Measurements from ENCODE around the gene PHLDA3.
"Not testable (repeated sequence)": the region's sequence is repeated elsewhere in the genome, so short reads cannot be mapped to it uniquely, and the experiment has no call there.

Gene PHLDA3

DNA sequence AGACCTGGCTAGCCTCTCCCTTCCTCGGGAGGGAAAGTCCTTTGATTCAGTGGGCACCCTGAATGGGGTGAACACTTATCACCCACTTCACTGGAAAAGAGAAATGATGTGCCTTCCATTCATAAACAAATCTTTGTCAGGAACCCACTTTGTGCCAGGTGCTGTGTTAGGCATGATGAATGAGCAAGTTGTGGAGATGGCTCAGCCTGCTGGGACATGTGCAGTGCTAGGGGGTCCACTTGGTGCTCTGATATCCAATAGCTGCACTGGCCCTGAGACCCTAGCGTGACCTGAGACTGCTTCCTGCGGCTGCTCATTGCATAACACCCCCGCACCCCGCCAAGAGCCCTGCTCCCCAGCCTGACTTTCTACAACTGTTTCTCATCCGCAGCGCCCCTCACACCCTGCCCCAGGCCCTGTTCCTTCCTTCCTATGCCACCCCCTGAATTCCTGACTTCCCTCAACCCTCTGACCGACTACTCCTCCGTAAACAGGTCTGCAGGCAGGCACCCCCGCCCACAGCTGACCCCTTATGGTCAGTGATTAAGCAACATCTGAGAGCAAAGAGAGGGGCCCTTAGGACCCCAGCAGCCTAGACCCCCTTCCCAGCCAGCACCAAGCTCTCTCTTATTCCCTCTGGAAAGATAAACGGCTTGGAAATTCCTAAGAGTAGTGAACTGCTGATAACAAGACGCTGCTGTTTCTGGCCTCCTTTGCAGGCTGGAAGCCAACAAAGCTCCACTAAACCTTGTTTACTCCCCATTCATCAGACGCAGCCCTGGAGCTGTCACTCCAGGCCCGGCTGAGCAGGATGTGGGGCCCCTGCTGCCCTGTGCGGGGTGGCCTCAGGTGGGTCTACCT lies 25.0 kb upstream of the PHLDA3 start:
- H3K4me1 ChIP-seq (ENCODE audit: control insufficient read depth, insufficient read depth, low read length) = peaks cover 6% of the 10 kb centered on the region; the same call in 1 of the 2 replicates
- H3K4me3 ChIP-seq (ENCODE audit: low read depth, low read length) = no peak overlapping the region
- H3K9ac ChIP-seq (ENCODE audit: low read depth, low read length) = no peak overlapping the region
- H3K27ac ChIP-seq (ENCODE audit: low read depth, low read length) = peak overlapping the region; percentile 30
- no peaks in the 10 kb centered on the region for H3K27me3 ChIP-seq (ENCODE audit: control insufficient read depth, insufficient read depth, low read length)
- no peaks in the 10 kb centered on the region for H3K9me3 ChIP-seq (ENCODE audit: control insufficient read depth, insufficient read depth, low read length)
- no peaks in the 10 kb centered on the region for H3K36me3 ChIP-seq (ENCODE audit: control insufficient read depth, insufficient read depth, low read length)

GRCh38 chr1:201493026-201493656 lies 24.2 kb upstream of the PHLDA3 start:
- H3K9me3 ChIP-seq (ENCODE audit: control insufficient read depth, insufficient read depth, low read length); H3K27me3 ChIP-seq (ENCODE audit: control insufficient read depth, insufficient read depth, low read length); H3K27ac ChIP-seq (ENCODE audit: low read depth, low read length); H3K36me3 ChIP-seq (ENCODE audit: control insufficient read depth, insufficient read depth, low read length); H3K9ac ChIP-seq (ENCODE audit: low read depth, low read length); H3K4me3 ChIP-seq (ENCODE audit: low read depth, low read length); H3K4me1 ChIP-seq (ENCODE audit: control insufficient read depth, insufficient read depth, low read length): not testable (repeated sequence)

DNA sequence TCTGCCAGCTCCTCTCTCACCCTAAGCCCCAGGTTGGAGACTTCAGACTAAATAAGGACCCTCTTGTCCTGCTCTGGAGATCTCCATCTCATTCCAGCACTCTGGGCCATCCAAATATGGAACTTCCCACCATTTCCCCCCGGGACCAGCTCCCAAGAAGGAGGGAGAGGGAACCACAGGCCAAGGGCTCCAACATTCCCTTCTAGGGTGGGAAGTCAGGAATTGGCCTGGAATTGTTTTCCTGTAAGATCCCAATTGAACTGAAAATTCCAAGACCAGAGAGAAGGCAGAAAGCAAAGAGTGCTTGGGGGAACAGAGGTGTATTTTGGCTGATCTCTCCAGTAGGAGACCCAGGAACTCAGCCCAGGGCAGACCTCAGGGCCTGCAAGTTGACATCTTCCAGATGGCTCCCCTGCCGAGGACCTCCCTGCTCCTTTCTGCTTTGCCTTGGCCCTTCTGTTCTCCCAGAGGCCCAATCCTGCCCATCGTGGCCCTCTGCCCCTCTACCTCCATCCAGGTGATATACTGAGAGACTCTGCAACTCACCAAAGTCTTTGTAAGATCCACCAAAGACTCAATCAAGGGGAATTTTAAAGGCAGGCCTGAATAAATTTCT lies 23.0 kb upstream of the PHLDA3 start:
- Histone ChIP-seq H3K27ac (ENCODE audit: low read depth, low read length) (no peak overlapping the region), H3K9me3 (ENCODE audit: control insufficient read depth, insufficient read depth, low read length) (no peaks in the 10 kb centered on the region), H3K36me3 (ENCODE audit: control insufficient read depth, insufficient read depth, low read length) (no peaks in the 10 kb centered on the region), H3K4me3 (ENCODE audit: low read depth, low read length) (no peak overlapping the region), H3K4me1 (ENCODE audit: control insufficient read depth, insufficient read depth, low read length) (peaks cover 6% of the 10 kb centered on the region; the same call in 1 of the 2 replicates), H3K27me3 (ENCODE audit: control insufficient read depth, insufficient read depth, low read length) (no peaks in the 10 kb centered on the region), H3K9ac (ENCODE audit: low read depth, low read length) (no peak overlapping the region)

GRCh38 chr1:201490708-201491131 lies 21.7 kb upstream of the PHLDA3 start:
- no peaks in the 10 kb centered on the region for H3K27me3 ChIP-seq (ENCODE audit: control insufficient read depth, insufficient read depth, low read length)
- no peaks in the 10 kb centered on the region for H3K9me3 ChIP-seq (ENCODE audit: control insufficient read depth, insufficient read depth, low read length)
- no peak overlapping the region for H3K27ac ChIP-seq (ENCODE audit: low read depth, low read length)
- no peak overlapping the region for H3K9ac ChIP-seq (ENCODE audit: low read depth, low read length)
- H3K4me1 ChIP-seq (ENCODE audit: control insufficient read depth, insufficient read depth, low read length) = peaks cover 6% of the 10 kb centered on the region; the same call in 1 of the 2 replicates
- no peaks in the 10 kb centered on the region for H3K36me3 ChIP-seq (ENCODE audit: control insufficient read depth, insufficient read depth, low read length)
- no peak overlapping the region for H3K4me3 ChIP-seq (ENCODE audit: low read depth, low read length)

GRCh38 chr1:201489643-201490261 lies 20.8 kb upstream of the PHLDA3 start:
- Histone ChIP-seq H3K27me3 (ENCODE audit: control insufficient read depth, insufficient read depth, low read length) (no peaks in the 10 kb centered on the region), H3K9me3 (ENCODE audit: control insufficient read depth, insufficient read depth, low read length) (no peaks in the 10 kb centered on the region), H3K9ac (ENCODE audit: low read depth, low read length) (no peak overlapping the region), H3K4me3 (ENCODE audit: low read depth, low read length) (no peak overlapping the region), H3K36me3 (ENCODE audit: control insufficient read depth, insufficient read depth, low read length) (no peaks in the 10 kb centered on the region), H3K27ac (ENCODE audit: low read depth, low read length) (no peak overlapping the region), H3K4me1 (ENCODE audit: control insufficient read depth, insufficient read depth, low read length) (peaks cover 6% of the 10 kb centered on the region; the same call in 1 of the 2 replicates)

DNA sequence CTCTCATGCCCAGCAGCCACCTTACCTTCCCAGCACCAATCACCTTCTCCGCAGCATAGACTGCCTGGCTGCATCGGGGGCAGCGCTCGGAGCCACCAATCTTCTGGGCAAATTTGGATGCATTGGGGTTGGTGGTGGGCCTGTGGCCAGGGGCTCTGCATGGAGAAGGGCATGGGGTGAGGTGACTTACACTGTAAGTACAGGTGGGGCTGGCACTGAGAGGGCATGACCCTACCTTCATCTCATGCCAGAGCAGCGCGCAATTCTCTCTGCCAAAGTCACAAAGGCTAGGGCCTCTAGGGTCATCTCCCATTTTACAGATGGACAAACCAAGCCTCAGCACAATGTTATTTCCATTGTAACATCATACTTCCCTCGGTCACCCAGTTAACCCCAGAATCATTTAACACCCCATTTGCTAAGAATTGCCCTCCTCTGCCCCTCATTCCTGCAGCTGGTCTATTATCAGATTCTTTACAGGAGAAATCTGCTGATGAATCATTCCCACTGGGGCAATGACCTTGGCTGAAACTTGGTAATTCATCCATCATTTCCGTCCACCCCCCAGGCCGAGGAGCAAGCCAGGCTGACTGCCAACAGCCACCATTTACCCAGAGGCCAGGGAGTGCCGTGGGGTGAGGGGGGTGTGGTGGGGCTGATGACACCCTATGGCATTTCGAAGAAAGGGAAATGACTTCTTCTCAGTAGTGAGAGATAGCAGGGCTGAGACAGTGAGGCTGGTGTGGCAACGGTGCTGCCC lies 20.0 kb upstream of the PHLDA3 start:
- H3K4me1 ChIP-seq (ENCODE audit: control insufficient read depth, insufficient read depth, low read length) = peaks cover 4% of the 10 kb centered on the region; the same call in 1 of the 2 replicates
- H3K9me3 ChIP-seq (ENCODE audit: control insufficient read depth, insufficient read depth, low read length) = no peaks in the 10 kb centered on the region
- H3K27me3 ChIP-seq (ENCODE audit: control insufficient read depth, insufficient read depth, low read length) = no peaks in the 10 kb centered on the region
- no peaks in the 10 kb centered on the region for H3K36me3 ChIP-seq (ENCODE audit: control insufficient read depth, insufficient read depth, low read length)
- no peak overlapping the region for H3K4me3 ChIP-seq (ENCODE audit: low read depth, low read length)
- H3K9ac ChIP-seq (ENCODE audit: low read depth, low read length) = no peak overlapping the region
- H3K27ac ChIP-seq (ENCODE audit: low read depth, low read length) = no peak overlapping the region

GRCh38 chr1:201487742-201488141 lies 18.8 kb upstream of the PHLDA3 start:
- Histone ChIP-seq H3K4me3 (ENCODE audit: low read depth, low read length) (no peak overlapping the region), H3K36me3 (ENCODE audit: control insufficient read depth, insufficient read depth, low read length) (no peaks in the 10 kb centered on the region), H3K27ac (ENCODE audit: low read depth, low read length) (no peak overlapping the region), H3K9me3 (ENCODE audit: control insufficient read depth, insufficient read depth, low read length) (no peaks in the 10 kb centered on the region), H3K9ac (ENCODE audit: low read depth, low read length) (no peak overlapping the region), H3K4me1 (ENCODE audit: control insufficient read depth, insufficient read depth, low read length) (no peaks in the 10 kb centered on the region), H3K27me3 (ENCODE audit: control insufficient read depth, insufficient read depth, low read length) (no peaks in the 10 kb centered on the region)

DNA sequence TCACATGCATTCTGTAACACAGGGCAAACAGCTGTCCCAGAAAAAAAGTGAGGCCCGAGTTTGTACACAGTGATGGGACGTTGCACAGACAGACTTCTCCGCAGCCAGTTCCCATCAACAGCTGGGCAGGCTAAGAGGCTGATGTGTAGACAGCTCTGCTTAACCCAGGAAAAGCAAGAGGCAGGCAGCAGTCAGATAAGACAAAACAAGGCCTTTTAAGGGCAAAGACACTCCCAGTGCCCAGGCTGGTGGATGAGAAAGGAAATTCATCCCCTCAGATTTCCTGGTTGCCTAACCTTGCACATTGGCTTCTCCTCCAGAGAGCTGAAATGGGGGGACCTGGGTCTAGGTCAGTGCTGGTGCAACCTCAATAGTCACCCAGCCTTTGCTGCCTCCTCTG lies 17.2 kb upstream of the PHLDA3 start:
- Histone ChIP-seq H3K4me3 (ENCODE audit: low read depth, low read length) (no peak overlapping the region), H3K4me1 (ENCODE audit: control insufficient read depth, insufficient read depth, low read length) (no peaks in the 10 kb centered on the region; the same call in 1 of the 2 replicates), H3K9ac (ENCODE audit: low read depth, low read length) (no peak overlapping the region), H3K36me3 (ENCODE audit: control insufficient read depth, insufficient read depth, low read length) (no peaks in the 10 kb centered on the region), H3K27me3 (ENCODE audit: control insufficient read depth, insufficient read depth, low read length) (peaks cover 5% of the 10 kb centered on the region), H3K27ac (ENCODE audit: low read depth, low read length) (no peak overlapping the region), H3K9me3 (ENCODE audit: control insufficient read depth, insufficient read depth, low read length) (no peaks in the 10 kb centered on the region)

DNA sequence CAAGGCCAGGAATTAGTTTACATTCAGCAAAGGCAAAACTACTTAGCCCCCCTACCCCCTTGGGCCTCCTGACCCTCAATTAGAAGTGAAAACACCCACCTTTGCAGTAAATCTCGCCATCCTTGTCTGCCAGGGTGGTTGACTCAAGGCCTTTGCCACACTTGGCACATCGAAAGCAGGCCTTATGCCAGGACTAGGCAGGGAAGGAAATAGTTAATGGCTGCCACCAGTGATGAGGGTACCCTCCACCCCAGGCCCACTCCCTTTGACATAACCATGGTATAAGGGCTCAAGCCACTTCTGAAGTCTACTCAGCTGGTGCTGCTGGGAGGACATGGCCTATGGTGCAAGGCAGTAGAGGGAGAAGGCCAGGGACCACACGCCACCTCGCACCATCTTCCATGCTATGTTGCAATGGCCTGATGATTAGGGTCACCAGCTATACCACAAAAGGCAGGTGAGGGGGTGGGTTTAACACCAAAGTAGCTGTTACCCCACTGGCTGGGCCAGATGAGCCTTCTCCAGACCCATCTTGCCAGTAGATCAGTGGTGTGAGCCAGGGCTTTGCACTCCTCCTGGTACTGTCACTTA lies 16.3 kb upstream of the PHLDA3 start:
- no peak overlapping the region for H3K27ac ChIP-seq (ENCODE audit: low read depth, low read length)
- no peaks in the 10 kb centered on the region for H3K36me3 ChIP-seq (ENCODE audit: control insufficient read depth, insufficient read depth, low read length)
- H3K4me1 ChIP-seq (ENCODE audit: control insufficient read depth, insufficient read depth, low read length) = no peaks in the 10 kb centered on the region; the same call in 1 of the 2 replicates
- H3K9me3 ChIP-seq (ENCODE audit: control insufficient read depth, insufficient read depth, low read length) = no peaks in the 10 kb centered on the region
- no peak overlapping the region for H3K9ac ChIP-seq (ENCODE audit: low read depth, low read length)
- H3K4me3 ChIP-seq (ENCODE audit: low read depth, low read length) = no peak overlapping the region
- H3K27me3 ChIP-seq (ENCODE audit: control insufficient read depth, insufficient read depth, low read length) = peaks cover 10% of the 10 kb centered on the region

- Histone ChIP-seq H3K4me3 (ENCODE audit: low read depth, low read length) (no peak overlapping the region), H3K4me1 (ENCODE audit: control insufficient read depth, insufficient read depth, low read length) (peaks cover 8% of the 10 kb centered on the region; the same call in 1 of the 2 replicates), H3K9ac (ENCODE audit: low read depth, low read length) (no peak overlapping the region), H3K9me3 (ENCODE audit: control insufficient read depth, insufficient read depth, low read length) (no peaks in the 10 kb centered on the region), H3K27me3 (ENCODE audit: control insufficient read depth, insufficient read depth, low read length) (peaks cover 10% of the 10 kb centered on the region), H3K36me3 (ENCODE audit: control insufficient read depth, insufficient read depth, low read length) (no peaks in the 10 kb centered on the region), H3K27ac (ENCODE audit: low read depth, low read length) (no peak overlapping the region)
Observed at GRCh38 chr1:201483373-201483949, 14.5 kb upstream of the PHLDA3 start.
